Forelimb muscle (tissue), 1 donor: Measurements from ENCODE around the gene TJAP1. TPM values are rescaled to one million over a fixed set of nuclear protein-coding genes. Genes with fewer than 3 reads are reported as not detected.

Source experiments
- DNase-seq: peaks from one replicate; pipeline ENCODE4 v3.0.0-alpha.2; 2013; ENCODE audit warnings: low read depth
- polyA plus RNA-seq: library from polyadenylated mRNA; unstranded; fragments of 120-200 nt; gene quantifications from one replicate; pipeline ENCODE4 v1.2.1, GENCODE V29; 2013; ENCODE audit not compliant: insufficient read length

TJAP1 gene
- polyA plus RNA-seq, 1 donor: 28.2 TPM

GRCh38 chr6:43504756-43505593, 27.6 kb downstream of the TJAP1 start:
- no peak for DNase-seq

- DNase-seq: no peak
These were observed 28.3 kb downstream of the TJAP1 start for GRCh38 chr6:43505718-43506117.

GRCh38 chr6:43506171-43506570, 28.8 kb downstream of the TJAP1 start:
- no peak for DNase-seq

- DNase-seq: peak; percentile 67
These were observed 29.5 kb downstream of the TJAP1 start for GRCh38 chr6:43506667-43507471.

- DNase-seq: no peak
These were observed 31.2 kb downstream of the TJAP1 start for GRCh38 chr6:43508481-43509141.

- DNase-seq: no peak
These were observed 32.0 kb downstream of the TJAP1 start for GRCh38 chr6:43509142-43509983.

GRCh38 chr6:43509984-43510826, 32.8 kb downstream of the TJAP1 start, which contains the start of gene LRRC73:
TSS of gene LRRC73 (minus strand) at chr6:43510346. CDS start at chr6:43509785, 561 bp downstream.
- DNase-seq: no peak

GRCh38 chr6:43510827-43511163, 33.4 kb downstream of the TJAP1 start:
- DNase-seq: no peak

GRCh38 chr6:43511824-43512415, 34.5 kb downstream of the TJAP1 start:
- DNase-seq: no peak

GRCh38 chr6:43515808-43516207, 38.4 kb downstream of the TJAP1 start:
- no peak for DNase-seq

GRCh38 chr6:43516367-43516696, 39.0 kb downstream of the TJAP1 start:
- DNase-seq: no peak

GRCh38 chr6:43516697-43517504, 39.5 kb downstream of the TJAP1 start, which contains the start of the genes POLR1C and YIPF3:
TSS of gene POLR1C (plus strand) at chr6:43517089. CDS start at chr6:43517110, 21 bp downstream.
TSS of gene YIPF3 (minus strand) at chr6:43516926. CDS start at chr6:43516807, 119 bp downstream.
- peak; percentile 96 for DNase-seq

GRCh38 chr6:43517505-43518357, 40.4 kb downstream of the TJAP1 start:
- DNase-seq: no peak

GRCh38 chr6:43520097-43520496, 42.7 kb downstream of the TJAP1 start:
- DNase-seq: no peak

- no peak for DNase-seq
These were observed 44.5 kb downstream of the TJAP1 start for GRCh38 chr6:43521836-43522235.

GRCh38 chr6:43522547-43523261, 45.3 kb downstream of the TJAP1 start:
- no peak for DNase-seq

- DNase-seq: no peak
These were observed 45.9 kb downstream of the TJAP1 start for GRCh38 chr6:43523284-43523683.
